Stomach (tissue), 4 donors: ENCODE measurements around the gene MRPL33.

Experiments
- CTCF ChIP-seq, 7 experiments: fragments of 450-650 bp in 4 of 7; fragments of 200-600 bp in 3 of 7; sonication (generic) in 3 of 7; IDR thresholded peaks; one replicate each; pipeline ENCODE4 v1.5.1; 2016 to 2019; ENCODE audit warnings: antibody characterized with exemption in 7 of 7, control low read depth in 2 of 7, mild to moderate bottlenecking in 1 of 7
- EP300 ChIP-seq: sonication (generic); formaldehyde crosslinking; IDR thresholded peaks from one replicate; pipeline ENCODE4 v1.6.1; 2017; ENCODE audit warnings: antibody characterized with exemption

GRCh38 chr2:27809761-27810241, 38.3 kb downstream of the MRPL33 start:
- no peak for TF ChIP-seq CTCF (IDR thresholded peaks at IDR 0.05)
- no peak for TF ChIP-seq EP300
